SK-N-SH (cell line): ENCODE results near the gene P3H2.

Experiments used
- EZH2phosphoT487 ChIP-seq: fragments of 200-600 bp; sonication (generic); IDR thresholded peaks from 2 replicates; pipeline ENCODE4 v1.6.1; 2017; ENCODE audit warnings: low read depth, mixed run types, mild to moderate bottlenecking, antibody characterized with exemption, moderate library complexity, borderline replicate concordance
- GABPA ChIP-seq: IDR thresholded peaks from 2 replicates; pipeline ENCODE4 v1.4.0; 2012; ENCODE audit warnings: low read depth, mild to moderate bottlenecking
- GATA2 ChIP-seq: sonication (generic); formaldehyde crosslinking; IDR thresholded peaks from 2 replicates; pipeline ENCODE4 v1.5.0; 2020; ENCODE audit warnings: mild to moderate bottlenecking, missing genetic modification reagents
- MXI1 ChIP-seq: IDR thresholded peaks from 2 replicates; pipeline ENCODE4 v1.6.1; 2012; ENCODE audit warnings: mild to moderate bottlenecking, low read depth, low read length, improper control_type of control experiment
- POLR2AphosphoS5 ChIP-seq: IDR thresholded peaks from 2 replicates; pipeline ENCODE4 v1.6.1; 2012; ENCODE audit warnings: low read depth, low read length
- RAD21 ChIP-seq: IDR thresholded peaks from 2 replicates; pipeline ENCODE4 v1.6.1; 2012; ENCODE audit warnings: mild to moderate bottlenecking, low read length
- REST ChIP-seq: IDR thresholded peaks from 2 replicates; pipeline ENCODE4 v1.6.1; 2012; ENCODE audit warnings: mild to moderate bottlenecking, low read depth, low read length, moderate library complexity
- USF1 ChIP-seq: IDR thresholded peaks from 2 replicates; pipeline ENCODE4 v1.4.0; 2012; ENCODE audit warnings: low read depth, borderline replicate concordance
- USF2 ChIP-seq: fragments of 150-350 bp; IDR thresholded peaks from 2 replicates; pipeline ENCODE4 v1.6.1; 2017; ENCODE audit warnings: antibody characterized with exemption, low read length, low read depth, borderline replicate concordance
- TF ChIP-seq, protein P1 (sequence below): fragments of 200-600 bp; sonication (generic); IDR thresholded peaks from 2 replicates; pipeline ENCODE4 v1.6.1; 2017; ENCODE audit warnings: antibody characterized with exemption, mild to moderate bottlenecking, moderate library complexity
- TF ChIP-seq, protein P2 (sequence below): IDR thresholded peaks from 2 replicates; pipeline ENCODE4 v1.4.0; 2012; ENCODE audit warnings: low read depth

- no peak for TF ChIP-seq MXI1
- no peak for TF ChIP-seq GATA2 (CRISPR knock-in tag)
- TF ChIP-seq, protein P1, sequence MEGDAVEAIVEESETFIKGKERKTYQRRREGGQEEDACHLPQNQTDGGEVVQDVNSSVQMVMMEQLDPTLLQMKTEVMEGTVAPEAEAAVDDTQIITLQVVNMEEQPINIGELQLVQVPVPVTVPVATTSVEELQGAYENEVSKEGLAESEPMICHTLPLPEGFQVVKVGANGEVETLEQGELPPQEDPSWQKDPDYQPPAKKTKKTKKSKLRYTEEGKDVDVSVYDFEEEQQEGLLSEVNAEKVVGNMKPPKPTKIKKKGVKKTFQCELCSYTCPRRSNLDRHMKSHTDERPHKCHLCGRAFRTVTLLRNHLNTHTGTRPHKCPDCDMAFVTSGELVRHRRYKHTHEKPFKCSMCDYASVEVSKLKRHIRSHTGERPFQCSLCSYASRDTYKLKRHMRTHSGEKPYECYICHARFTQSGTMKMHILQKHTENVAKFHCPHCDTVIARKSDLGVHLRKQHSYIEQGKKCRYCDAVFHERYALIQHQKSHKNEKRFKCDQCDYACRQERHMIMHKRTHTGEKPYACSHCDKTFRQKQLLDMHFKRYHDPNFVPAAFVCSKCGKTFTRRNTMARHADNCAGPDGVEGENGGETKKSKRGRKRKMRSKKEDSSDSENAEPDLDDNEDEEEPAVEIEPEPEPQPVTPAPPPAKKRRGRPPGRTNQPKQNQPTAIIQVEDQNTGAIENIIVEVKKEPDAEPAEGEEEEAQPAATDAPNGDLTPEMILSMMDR = no peak
- no peak for TF ChIP-seq RAD21
- no peak for TF ChIP-seq GABPA
- TF ChIP-seq USF1 = no peak
- TF ChIP-seq EZH2phosphoT487 = no peak
- TF ChIP-seq POLR2AphosphoS5 = no peak
- TF ChIP-seq, protein P2, sequence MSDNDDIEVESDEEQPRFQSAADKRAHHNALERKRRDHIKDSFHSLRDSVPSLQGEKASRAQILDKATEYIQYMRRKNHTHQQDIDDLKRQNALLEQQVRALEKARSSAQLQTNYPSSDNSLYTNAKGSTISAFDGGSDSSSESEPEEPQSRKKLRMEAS = no peak
- no peak for TF ChIP-seq REST
- no peak for TF ChIP-seq USF2
Measured at GRCh38 chr3:189921770-189922169, 198.9 kb downstream of the P3H2 start.
